ENCODE results near the gene DUS4L.

Gene DUS4L

GRCh38 chr7:107597953-107598352 is 34.2 kb downstream of the DUS4L start:
- no peaks in the 10 kb centered on the region for H3K4me1 ChIP-seq (ENCODE audit: insufficient read depth, low read length)
- no peak overlapping the region for H3K27ac ChIP-seq (ENCODE audit: low read length)
- H2AFZ ChIP-seq (ENCODE audit: low read depth, low read length), result no peak overlapping the region
- H3K9me3 ChIP-seq (ENCODE audit: insufficient read depth, low read length, severe bottlenecking), result no peaks in the 10 kb centered on the region
- no peak overlapping the region for H3K4me3 ChIP-seq (ENCODE audit: low read depth in 1 of 2, low read length in 2 of 2)
- no peak overlapping the region for H3K4me2 ChIP-seq (ENCODE audit: insufficient read depth, low read length)
- H4K20me1 ChIP-seq (ENCODE audit: insufficient read depth, low read length), result no peaks in the 10 kb centered on the region
- no peak for ATAC-seq (ENCODE audit: insufficient read depth, low read depth)
- H3K36me3 ChIP-seq (ENCODE audit: insufficient read depth, low read length), result peaks cover 42% of the 10 kb centered on the region
- DNase-seq, result no peak
- TF ChIP-seq CTCF (IDR thresholded peaks at IDR 0.05; ENCODE audit: borderline replicate concordance, extremely low read depth, low read length, poor library complexity, severe bottlenecking) (no peak), EZH2 (IDR thresholded peaks at IDR 0.05; ENCODE audit: borderline replicate concordance, low read depth, low read length, severe bottlenecking) (no peak)
- no peak overlapping the region for H3K9ac ChIP-seq (ENCODE audit: low read depth, low read length)
- no peaks in the 10 kb centered on the region for H3K79me2 ChIP-seq (ENCODE audit: insufficient read depth, low read length)
- H3K27me3 ChIP-seq (ENCODE audit: insufficient read depth, low read length, poor library complexity), result no peaks in the 10 kb centered on the region

- Histone ChIP-seq H3K27me3 (ENCODE audit: insufficient read depth, low read length, poor library complexity) (no peaks in the 10 kb centered on the region), H3K4me2 (ENCODE audit: insufficient read depth, low read length) (no peak overlapping the region), H3K36me3 (ENCODE audit: insufficient read depth, low read length) (peaks cover 42% of the 10 kb centered on the region), H2AFZ (ENCODE audit: low read depth, low read length) (no peak overlapping the region), H3K79me2 (ENCODE audit: insufficient read depth, low read length) (no peaks in the 10 kb centered on the region), H4K20me1 (ENCODE audit: insufficient read depth, low read length) (no peaks in the 10 kb centered on the region), H3K27ac (ENCODE audit: low read length) (no peak overlapping the region), H3K4me1 (ENCODE audit: insufficient read depth, low read length) (no peaks in the 10 kb centered on the region), H3K9ac (ENCODE audit: low read depth, low read length) (no peak overlapping the region), H3K4me3 (ENCODE audit: low read depth in 1 of 2, low read length in 2 of 2) (no peak overlapping the region), H3K9me3 (ENCODE audit: insufficient read depth, low read length, severe bottlenecking) (no peaks in the 10 kb centered on the region)
- no peak for DNase-seq
- TF ChIP-seq CTCF (IDR thresholded peaks at IDR 0.05; ENCODE audit: borderline replicate concordance, extremely low read depth, low read length, poor library complexity, severe bottlenecking) (no peak), EZH2 (IDR thresholded peaks at IDR 0.05; ENCODE audit: borderline replicate concordance, low read depth, low read length, severe bottlenecking) (no peak)
- no peak for ATAC-seq (ENCODE audit: insufficient read depth, low read depth)
Observed at GRCh38 chr7:107599262-107599661, 35.5 kb downstream of the DUS4L start.

- Histone ChIP-seq H3K4me2 (ENCODE audit: insufficient read depth, low read length) (no peak overlapping the region), H3K36me3 (ENCODE audit: insufficient read depth, low read length) (peaks cover 41% of the 10 kb centered on the region; the same call in 1 of the 2 replicates), H3K27ac (ENCODE audit: low read length) (no peak overlapping the region), H3K9me3 (ENCODE audit: insufficient read depth, low read length, severe bottlenecking) (no peaks in the 10 kb centered on the region), H2AFZ (ENCODE audit: low read depth, low read length) (no peak overlapping the region), H3K9ac (ENCODE audit: low read depth, low read length) (no peak overlapping the region), H4K20me1 (ENCODE audit: insufficient read depth, low read length) (no peaks in the 10 kb centered on the region), H3K79me2 (ENCODE audit: insufficient read depth, low read length) (no peaks in the 10 kb centered on the region), H3K4me1 (ENCODE audit: insufficient read depth, low read length) (no peaks in the 10 kb centered on the region), H3K27me3 (ENCODE audit: insufficient read depth, low read length, poor library complexity) (no peaks in the 10 kb centered on the region), H3K4me3 (ENCODE audit: low read depth in 1 of 2, low read length in 2 of 2) (no peak overlapping the region)
- ATAC-seq (ENCODE audit: insufficient read depth, low read depth), result no peak
- DNase-seq, result no peak
- no peak for TF ChIP-seq EZH2 (IDR thresholded peaks at IDR 0.05; ENCODE audit: borderline replicate concordance, low read depth, low read length, severe bottlenecking)
- TF ChIP-seq CTCF (IDR thresholded peaks at IDR 0.05; ENCODE audit: borderline replicate concordance, extremely low read depth, low read length, poor library complexity, severe bottlenecking), result no peak
Observed at GRCh38 chr7:107600816-107601215, 37.0 kb downstream of the DUS4L start.
